HG02759 (cell line): ENCODE results near the gene ABCC5.

Experiments used
- ATAC-seq: cut with Tn5 transposase; IDR thresholded peaks from one replicate; pipeline ENCODE4 v1.9.1; 2021; ENCODE audit warnings: mild to moderate bottlenecking, moderate library complexity; ENCODE audit not compliant: unreplicated experiment

Gene ABCC5

GRCh38 chr3:183981990-183982644 lies 35.6 kb downstream of the ABCC5 start:
- no peak for ATAC-seq

DNA sequence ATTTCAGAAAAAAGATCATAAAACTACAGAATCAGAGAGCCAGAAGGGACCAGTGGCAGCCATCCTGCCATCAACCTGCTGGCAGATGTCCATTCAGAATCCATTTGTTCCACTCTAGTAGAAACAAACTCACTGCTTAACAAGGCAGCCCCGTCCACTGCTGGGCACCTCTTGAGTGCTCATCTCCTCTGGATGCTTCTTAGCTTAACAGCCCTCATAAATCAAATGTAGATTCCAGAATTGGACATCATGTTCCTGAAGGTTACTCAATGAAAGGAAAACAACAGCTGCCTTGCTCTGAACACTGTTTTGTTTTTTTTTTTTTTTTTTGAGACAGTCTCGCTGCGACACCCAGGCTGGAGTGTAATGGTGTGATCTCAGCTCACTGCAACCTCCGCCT lies 37.3 kb downstream of the ABCC5 start:
- no peak for ATAC-seq

GRCh38 chr3:183975981-183976662 lies 41.6 kb downstream of the ABCC5 start:
- no peak for ATAC-seq

GRCh38 chr3:183968666-183969245 lies 48.9 kb downstream of the ABCC5 start:
- no peak for ATAC-seq

DNA sequence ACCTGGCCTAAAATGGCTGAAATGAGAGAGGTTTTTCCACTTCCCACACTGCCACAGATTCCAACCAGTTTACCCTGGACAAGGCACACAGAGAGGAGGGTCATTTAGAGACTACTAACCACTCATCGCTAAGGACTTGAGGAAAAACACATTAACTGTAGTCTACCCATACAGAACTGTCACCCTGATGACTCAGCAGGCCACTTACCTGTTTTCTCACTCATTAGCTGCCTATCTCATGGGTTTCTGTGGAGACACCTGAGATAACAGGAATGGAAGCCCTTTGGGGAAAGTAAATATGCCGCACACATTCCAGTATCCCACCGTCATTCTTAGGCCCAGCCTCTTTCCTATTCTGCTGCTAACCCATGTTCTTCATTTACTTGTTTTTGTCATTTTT lies 50.0 kb downstream of the ABCC5 start:
- no peak for ATAC-seq

- no peak for ATAC-seq
These were observed 51.3 kb downstream of the ABCC5 start for GRCh38 chr3:183966361-183966791.

DNA sequence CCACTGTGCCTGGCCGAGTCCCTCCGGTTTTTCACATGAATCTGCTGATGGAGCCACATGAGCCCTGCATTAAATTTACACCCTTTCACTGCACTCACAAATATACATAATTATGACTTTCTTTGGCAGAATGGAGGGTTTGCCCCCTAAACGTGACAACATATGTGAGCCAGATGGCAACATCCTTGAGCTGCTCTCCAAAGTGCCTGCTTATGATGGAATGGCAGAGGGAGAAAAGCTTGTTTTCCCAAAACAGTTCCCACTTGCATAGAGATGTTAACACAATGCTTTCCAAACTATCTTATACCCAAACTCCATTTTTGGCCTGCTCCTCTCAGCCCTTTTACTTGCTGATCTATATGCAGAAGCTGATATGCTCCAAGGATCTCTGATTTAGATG lies 54.9 kb downstream of the ABCC5 start:
- ATAC-seq, result no peak

DNA sequence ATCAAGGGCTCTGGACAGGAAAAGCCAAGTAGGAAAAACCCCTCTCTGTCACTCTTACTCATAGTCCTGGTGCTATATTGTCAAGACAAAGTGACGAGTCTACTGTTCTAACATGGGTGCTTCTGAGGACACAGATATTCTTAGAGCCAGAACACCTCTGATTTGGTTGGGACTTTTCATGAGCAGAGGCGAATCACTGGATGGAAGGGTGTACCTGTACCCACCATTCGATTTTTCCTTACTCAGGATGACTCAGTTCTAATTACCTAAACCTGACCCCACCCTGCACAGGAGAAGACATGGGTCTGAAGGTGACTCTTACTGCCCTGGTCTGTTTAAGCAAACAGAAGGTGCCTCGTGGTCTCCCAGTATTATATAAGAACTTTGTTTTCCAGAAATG lies 58.5 kb downstream of the ABCC5 start:
- ATAC-seq, result no peak

GRCh38 chr3:183958775-183959174 lies 58.9 kb downstream of the ABCC5 start:
- no peak for ATAC-seq

- no peak for ATAC-seq
These were observed 59.5 kb downstream of the ABCC5 start for GRCh38 chr3:183958226-183958625.

GRCh38 chr3:183954875-183955274 lies 62.8 kb downstream of the ABCC5 start:
- ATAC-seq, result no peak

DNA sequence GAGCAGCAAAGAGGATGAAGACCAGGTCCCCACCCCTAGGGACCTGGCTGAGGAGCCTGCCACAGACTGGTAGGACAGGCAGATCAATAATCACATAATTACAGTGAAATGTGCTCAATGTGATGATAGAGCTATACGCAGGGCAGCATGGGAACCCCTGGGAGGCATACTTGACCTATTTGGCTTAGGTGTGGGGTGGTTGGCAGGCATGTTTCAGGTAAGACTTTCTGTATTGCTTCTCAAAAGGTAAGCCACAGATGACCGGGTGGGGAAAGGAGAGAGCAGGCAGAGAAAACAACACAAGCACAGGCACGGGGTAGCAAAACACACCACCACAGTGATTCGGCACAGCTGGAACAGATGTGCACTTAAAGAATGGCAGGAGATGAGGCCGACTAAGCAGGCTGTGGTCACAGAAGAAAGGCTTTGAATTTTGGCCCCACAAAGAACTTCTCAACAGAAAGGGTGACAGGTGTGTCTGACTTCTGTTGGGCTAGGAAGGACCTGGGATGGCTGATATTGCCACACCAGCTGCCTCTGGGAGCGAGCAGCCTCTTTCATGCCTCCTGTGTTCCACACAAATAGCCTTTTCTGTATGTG lies 64.1 kb downstream of the ABCC5 start:
- no peak for ATAC-seq

GRCh38 chr3:183951459-183951858 lies 66.2 kb downstream of the ABCC5 start:
- no peak for ATAC-seq

DNA sequence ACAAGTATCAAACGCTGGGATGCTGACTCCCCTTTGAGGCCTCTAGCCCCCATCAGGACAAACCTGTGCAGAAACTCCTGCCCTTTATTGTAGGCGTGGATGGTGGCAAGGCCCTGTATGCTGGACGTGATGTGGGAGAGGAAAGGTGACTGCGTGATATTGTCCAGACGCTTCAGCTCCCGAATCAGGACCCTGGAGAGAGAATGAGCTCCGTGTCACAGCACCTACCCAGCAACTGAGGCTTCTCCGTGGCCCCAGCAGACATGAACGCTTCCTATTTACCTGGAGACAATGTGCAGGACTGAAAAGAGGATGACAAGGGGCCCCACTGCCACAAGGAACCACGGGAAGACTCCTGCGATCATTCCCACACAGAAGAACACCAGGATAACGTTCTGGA lies 68.0 kb downstream of the ABCC5 start:
- no peak for ATAC-seq

DNA sequence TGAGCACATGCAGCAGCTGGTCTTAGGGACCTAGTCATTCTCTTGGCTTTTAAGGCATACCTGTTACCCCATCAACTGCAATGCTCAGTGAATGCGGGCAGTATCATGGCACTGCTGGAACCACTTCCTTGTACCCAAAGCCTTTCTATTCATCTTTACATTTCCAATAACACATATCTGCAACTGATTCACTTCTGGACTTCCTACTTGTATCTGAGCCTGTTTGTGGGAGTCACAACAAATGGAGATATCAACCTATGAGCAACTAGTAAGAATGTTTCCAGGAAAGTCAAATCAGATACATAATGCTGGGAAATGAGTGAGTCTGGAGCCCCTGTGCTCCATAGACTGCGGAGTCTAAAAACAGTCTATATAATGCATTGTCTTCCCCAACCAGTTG lies 71.6 kb downstream of the ABCC5 start:
- ATAC-seq, result no peak

DNA sequence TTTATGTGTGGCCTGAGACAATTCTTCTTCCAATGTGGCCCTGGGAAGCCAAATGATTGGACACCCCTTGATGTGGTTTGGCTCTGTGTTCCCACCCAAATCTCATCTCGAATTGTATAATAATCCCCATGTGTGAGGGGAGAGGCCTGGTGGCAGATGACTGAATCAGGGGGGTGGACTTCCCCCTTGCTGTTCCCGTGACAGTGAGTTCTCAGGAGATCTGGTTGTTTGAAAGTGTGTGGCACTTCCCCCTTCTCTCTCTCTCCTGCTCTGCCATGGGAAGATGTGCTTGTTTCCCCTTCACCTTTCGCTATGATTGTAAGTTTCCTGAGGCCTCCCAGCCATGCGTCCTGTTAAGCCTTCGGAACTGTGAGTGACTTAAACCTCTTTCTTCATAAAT lies 72.9 kb downstream of the ABCC5 start:
- ATAC-seq, result no peak

DNA sequence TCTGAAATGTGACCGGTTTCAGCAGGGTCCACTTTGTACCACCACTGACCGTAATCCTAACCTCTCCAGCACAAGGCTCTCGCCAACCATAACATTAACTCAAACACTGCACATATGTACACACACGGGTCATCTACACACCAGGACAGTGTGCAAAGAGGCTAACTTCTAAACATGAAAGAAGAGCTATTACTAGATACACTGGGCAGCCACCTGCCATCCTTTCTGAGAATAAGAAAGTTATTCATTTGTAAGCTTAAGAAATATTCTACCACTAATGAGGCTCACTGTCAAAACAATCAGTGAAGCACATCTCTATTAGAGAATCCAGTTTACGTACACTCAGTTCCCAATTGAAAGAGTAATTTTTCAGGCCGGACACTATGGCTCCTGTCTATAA lies 73.9 kb downstream of the ABCC5 start:
- no peak for ATAC-seq

DNA sequence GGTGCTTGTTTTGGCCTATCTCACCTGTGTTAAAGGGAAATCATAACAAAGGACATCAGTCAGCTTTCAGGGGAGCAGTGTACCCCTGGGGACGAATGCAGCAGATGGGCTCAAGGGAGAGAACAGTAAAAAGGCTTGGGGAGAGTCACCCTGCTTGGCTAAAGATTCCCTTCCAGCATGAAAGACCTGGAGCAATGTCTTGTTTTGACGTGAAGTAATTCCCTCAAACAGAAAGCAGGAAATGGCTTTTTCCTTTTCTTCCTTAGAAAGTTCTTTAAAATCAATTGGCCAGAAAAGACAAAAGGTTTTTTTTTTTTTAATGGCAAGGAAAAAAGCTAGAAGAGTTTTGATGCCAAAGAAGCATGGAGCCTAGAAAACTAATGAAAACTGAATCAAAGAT lies 76.5 kb downstream of the ABCC5 start:
- no peak for ATAC-seq

DNA sequence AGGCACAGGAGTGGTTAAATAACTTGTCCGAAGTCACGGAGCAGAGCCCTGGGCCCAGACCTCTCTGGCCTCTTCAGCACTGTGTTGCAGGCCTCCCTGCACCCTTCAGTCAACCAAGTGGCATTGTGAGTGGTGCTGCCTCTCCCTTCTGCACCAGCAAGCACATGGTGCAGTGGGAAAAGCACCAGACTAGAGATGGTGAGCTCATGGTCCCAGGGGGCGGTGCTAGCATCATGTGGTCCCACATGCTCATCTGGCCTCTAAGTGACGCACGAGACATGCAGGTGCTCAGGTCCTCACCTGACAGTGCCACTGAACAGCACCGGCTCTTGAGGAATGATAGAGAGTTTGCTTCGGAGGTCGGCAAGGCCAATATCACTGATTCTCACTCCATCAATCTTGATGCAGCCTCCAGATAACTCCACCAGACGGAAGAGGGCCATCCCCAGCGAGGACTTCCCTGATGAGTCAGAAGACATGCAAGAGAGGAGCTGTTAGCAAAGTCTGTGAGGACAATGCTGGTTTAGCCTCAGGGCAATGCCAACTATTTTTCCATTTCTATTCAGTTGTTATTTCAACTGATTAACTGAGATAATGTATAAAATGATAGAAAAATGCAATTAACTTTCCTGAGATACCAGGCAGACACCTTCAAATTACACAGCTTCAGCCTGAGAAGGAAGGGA lies 79.9 kb downstream of the ABCC5 start:
- no peak for ATAC-seq

GRCh38 chr3:183933160-183933559 lies 84.5 kb downstream of the ABCC5 start:
- ATAC-seq, result no peak

DNA sequence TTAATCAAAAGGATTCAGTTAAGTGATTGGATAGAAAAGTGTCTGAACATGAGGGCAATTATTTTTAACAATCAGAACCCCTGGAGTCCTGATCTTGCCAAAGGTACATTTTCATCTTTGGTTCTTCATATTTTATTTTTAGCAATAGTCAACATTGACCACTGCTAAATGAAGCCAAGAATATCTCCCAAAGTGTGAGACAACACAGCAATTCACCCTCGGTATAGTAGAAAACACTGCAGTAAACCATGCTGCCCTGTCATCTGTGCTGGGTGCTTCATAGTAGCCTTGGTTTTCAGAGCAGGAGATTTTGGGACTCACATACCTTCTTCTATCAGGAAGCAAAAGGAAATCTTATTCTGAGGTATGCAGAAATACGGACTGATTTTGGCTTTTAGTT lies 85.8 kb downstream of the ABCC5 start:
- no peak for ATAC-seq
